ENCODE measurements around the gene GPC6. TPM values are rescaled to one million over a fixed set of nuclear protein-coding genes. Genes with fewer than 3 reads are reported as not detected.
A peak's percentile ranks its signal among the peaks of the same experiment; 100 is the strongest.

GPC6 gene
- polyA plus RNA-seq, 1 of the 3 experiments (the other 2 are of a cell fraction): 6.7 TPM

DNA sequence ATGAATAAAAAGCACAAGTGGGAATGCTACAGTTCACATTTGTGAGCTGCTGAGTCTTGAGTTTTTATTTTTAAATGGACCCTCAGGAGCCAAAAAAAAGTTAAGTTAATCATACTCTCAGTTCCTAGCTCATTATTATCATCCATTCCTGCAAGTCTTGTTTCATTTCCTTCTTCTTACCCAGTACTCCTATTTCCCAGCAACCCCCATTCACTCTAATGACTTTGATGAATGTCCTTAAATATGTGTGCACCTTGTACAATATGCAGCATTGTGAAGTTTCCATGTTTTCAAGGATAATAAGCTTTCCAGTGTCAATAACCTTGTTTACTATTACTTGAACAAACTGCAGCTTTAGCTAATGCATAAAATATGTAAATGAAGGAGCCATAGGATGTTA lies 886.6 kb downstream of the GPC6 start:
- no peaks in the 10 kb centered on the region for H3K9me2 ChIP-seq
- no peak overlapping the region for H3K4me3 ChIP-seq (ENCODE audit: low read depth in 2 of 2, low read length in 1 of 2)
- no peak overlapping the region for H3K9ac ChIP-seq
- ChIA-PET CTCF (interaction anchor here (1.0 to 2.1 kb wide), 2 partner anchors 10 to 17 kb away, joined by 3 to 5 read pairs; no protein-coding TSS in a partner anchor), POLR2A (no interaction called here)
- no peaks in the 10 kb centered on the region for H3K9me3 ChIP-seq
- no peaks in the 10 kb centered on the region for H3K27me3 ChIP-seq (ENCODE audit: insufficient read depth)
- H3K27ac ChIP-seq (ENCODE audit: low read depth in 2 of 2, low read length in 1 of 2): no peak overlapping the region
- H3K79me2 ChIP-seq (ENCODE audit: insufficient read depth): no peaks in the 10 kb centered on the region
- no peaks in the 10 kb centered on the region for H3K36me3 ChIP-seq (replicated peaks in 1 of 2; ENCODE audit: control insufficient read depth in 1 of 2, insufficient read depth in 2 of 2, low read length in 1 of 2)
- H4K20me1 ChIP-seq (ENCODE audit: insufficient read depth): no peaks in the 10 kb centered on the region
- no peak for DNase-seq
- no peak for TF ChIP-seq TEAD4 (IDR thresholded peaks at IDR 0.05; ENCODE audit: borderline replicate concordance, insufficient read depth)
- TF ChIP-seq, protein P1, sequence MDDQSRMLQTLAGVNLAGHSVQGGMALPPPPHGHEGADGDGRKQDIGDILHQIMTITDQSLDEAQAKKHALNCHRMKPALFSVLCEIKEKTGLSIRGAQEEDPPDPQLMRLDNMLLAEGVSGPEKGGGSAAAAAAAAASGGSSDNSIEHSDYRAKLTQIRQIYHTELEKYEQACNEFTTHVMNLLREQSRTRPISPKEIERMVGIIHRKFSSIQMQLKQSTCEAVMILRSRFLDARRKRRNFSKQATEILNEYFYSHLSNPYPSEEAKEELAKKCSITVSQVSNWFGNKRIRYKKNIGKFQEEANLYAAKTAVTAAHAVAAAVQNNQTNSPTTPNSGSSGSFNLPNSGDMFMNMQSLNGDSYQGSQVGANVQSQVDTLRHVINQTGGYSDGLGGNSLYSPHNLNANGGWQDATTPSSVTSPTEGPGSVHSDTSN (IDR thresholded peaks at IDR 0.05): peak; percentile 27; the same call in 1 of the 2 replicates
- TF ChIP-seq RXRA (IDR thresholded peaks at IDR 0.05; ENCODE audit: borderline replicate concordance, low read depth): no peak
- no peak for TF ChIP-seq GATA2 (CRISPR knock-in tag; IDR thresholded peaks at IDR 0.05)
- TF ChIP-seq GABPA (IDR thresholded peaks at IDR 0.05; ENCODE audit: low read depth): no peak
- TF ChIP-seq, protein P2, sequence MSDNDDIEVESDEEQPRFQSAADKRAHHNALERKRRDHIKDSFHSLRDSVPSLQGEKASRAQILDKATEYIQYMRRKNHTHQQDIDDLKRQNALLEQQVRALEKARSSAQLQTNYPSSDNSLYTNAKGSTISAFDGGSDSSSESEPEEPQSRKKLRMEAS (IDR thresholded peaks at IDR 0.05; ENCODE audit: low read depth): no peak
- peaks cover 0 to 7% of the 10 kb centered on the region in 2 experiments; a peak in 2 of 4 replicates for H3K4me1 ChIP-seq (ENCODE audit: control insufficient read depth in 1 of 2, insufficient read depth in 2 of 2, low read depth in 1 of 2, low read length in 1 of 2)
- H2AFZ ChIP-seq (ENCODE audit: low read depth): no peak overlapping the region
- peaks cover 5% of the 10 kb centered on the region for H3F3A ChIP-seq (replicated peaks; ENCODE audit: insufficient read depth)
- H3K4me2 ChIP-seq: no peak overlapping the region

DNA sequence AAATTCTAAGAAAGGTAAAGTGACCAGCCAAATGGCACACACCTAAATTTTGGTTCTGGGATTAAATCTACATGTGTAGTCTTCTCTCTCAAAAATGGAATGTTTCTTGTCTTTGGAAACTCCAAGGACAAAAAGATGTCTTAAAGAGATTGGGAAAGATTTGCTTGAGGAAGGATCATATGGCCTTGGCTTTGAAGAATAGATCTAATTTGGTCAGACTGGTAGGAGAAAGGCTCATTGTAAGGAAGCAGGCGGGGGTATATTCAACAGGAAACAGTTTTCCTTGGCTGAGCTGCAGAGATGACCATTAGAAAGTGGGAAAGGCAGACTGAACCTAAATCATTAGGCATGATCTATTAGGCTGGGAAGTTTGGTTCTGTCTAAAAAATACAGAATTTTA lies 887.6 kb downstream of the GPC6 start:
- ChIA-PET CTCF (interaction anchor here (1.0 to 2.1 kb wide), 3 partner anchors 9 to 25 kb away, joined by 3 to 5 read pairs (median 4); no protein-coding TSS in a partner anchor), POLR2A (no interaction called here)
- peaks cover 5% of the 10 kb centered on the region for H3F3A ChIP-seq (replicated peaks; ENCODE audit: insufficient read depth)
- DNase-seq: no peak
- no peaks in the 10 kb centered on the region for H3K27me3 ChIP-seq (ENCODE audit: insufficient read depth)
- H4K20me1 ChIP-seq (ENCODE audit: insufficient read depth): no peaks in the 10 kb centered on the region
- H3K9me2 ChIP-seq: no peaks in the 10 kb centered on the region
- no peak overlapping the region for H3K9ac ChIP-seq
- H3K4me2 ChIP-seq: no peak overlapping the region
- no peaks in the 10 kb centered on the region for H3K79me2 ChIP-seq (ENCODE audit: insufficient read depth)
- H3K36me3 ChIP-seq (replicated peaks in 1 of 2; ENCODE audit: control insufficient read depth in 1 of 2, insufficient read depth in 2 of 2, low read length in 1 of 2): no peaks in the 10 kb centered on the region
- no peak overlapping the region for H3K4me3 ChIP-seq (ENCODE audit: low read depth in 2 of 2, low read length in 1 of 2)
- H3K4me1 ChIP-seq (ENCODE audit: control insufficient read depth in 1 of 2, insufficient read depth in 2 of 2, low read depth in 1 of 2, low read length in 1 of 2): peaks cover 0 to 7% of the 10 kb centered on the region in 2 experiments; a peak in 2 of 4 replicates
- H2AFZ ChIP-seq (ENCODE audit: low read depth): no peak overlapping the region
- 85% methylated on average over 1 of the region's 1 CpG for WGBS (ENCODE audit: low lambda C conversion rate)
- no peak overlapping the region for H3K27ac ChIP-seq (ENCODE audit: low read depth in 2 of 2, low read length in 1 of 2)
- no peaks in the 10 kb centered on the region for H3K9me3 ChIP-seq
- TF ChIP-seq, protein P1 (IDR thresholded peaks at IDR 0.05): no peak
- TF ChIP-seq ELF1 (IDR thresholded peaks at IDR 0.05) (no peak), TEAD4 (IDR thresholded peaks at IDR 0.05; ENCODE audit: borderline replicate concordance, insufficient read depth) (no peak), GABPA (IDR thresholded peaks at IDR 0.05; ENCODE audit: low read depth) (no peak), TAF1 (IDR thresholded peaks at IDR 0.05; ENCODE audit: borderline replicate concordance, low read depth, low read length) (no peak), RCOR1 (IDR thresholded peaks at IDR 0.05; ENCODE audit: low read length) (no peak), FOXM1 (IDR thresholded peaks at IDR 0.05; ENCODE audit: low read depth) (no peak), POLR2AphosphoS5 (IDR thresholded peaks at IDR 0.05; ENCODE audit: low read depth, low read length) (no peak), RXRA (IDR thresholded peaks at IDR 0.05; ENCODE audit: borderline replicate concordance, low read depth) (no peak), JUND (IDR thresholded peaks at IDR 0.05) (no peak), SIN3A (IDR thresholded peaks at IDR 0.05; ENCODE audit: borderline replicate concordance, low read depth, low read length) (no peak)
- TF ChIP-seq, protein P3, sequence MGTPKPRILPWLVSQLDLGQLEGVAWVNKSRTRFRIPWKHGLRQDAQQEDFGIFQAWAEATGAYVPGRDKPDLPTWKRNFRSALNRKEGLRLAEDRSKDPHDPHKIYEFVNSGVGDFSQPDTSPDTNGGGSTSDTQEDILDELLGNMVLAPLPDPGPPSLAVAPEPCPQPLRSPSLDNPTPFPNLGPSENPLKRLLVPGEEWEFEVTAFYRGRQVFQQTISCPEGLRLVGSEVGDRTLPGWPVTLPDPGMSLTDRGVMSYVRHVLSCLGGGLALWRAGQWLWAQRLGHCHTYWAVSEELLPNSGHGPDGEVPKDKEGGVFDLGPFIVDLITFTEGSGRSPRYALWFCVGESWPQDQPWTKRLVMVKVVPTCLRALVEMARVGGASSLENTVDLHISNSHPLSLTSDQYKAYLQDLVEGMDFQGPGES (IDR thresholded peaks at IDR 0.05; ENCODE audit: low read depth, low read length): no peak
- TF ChIP-seq, protein P4, sequence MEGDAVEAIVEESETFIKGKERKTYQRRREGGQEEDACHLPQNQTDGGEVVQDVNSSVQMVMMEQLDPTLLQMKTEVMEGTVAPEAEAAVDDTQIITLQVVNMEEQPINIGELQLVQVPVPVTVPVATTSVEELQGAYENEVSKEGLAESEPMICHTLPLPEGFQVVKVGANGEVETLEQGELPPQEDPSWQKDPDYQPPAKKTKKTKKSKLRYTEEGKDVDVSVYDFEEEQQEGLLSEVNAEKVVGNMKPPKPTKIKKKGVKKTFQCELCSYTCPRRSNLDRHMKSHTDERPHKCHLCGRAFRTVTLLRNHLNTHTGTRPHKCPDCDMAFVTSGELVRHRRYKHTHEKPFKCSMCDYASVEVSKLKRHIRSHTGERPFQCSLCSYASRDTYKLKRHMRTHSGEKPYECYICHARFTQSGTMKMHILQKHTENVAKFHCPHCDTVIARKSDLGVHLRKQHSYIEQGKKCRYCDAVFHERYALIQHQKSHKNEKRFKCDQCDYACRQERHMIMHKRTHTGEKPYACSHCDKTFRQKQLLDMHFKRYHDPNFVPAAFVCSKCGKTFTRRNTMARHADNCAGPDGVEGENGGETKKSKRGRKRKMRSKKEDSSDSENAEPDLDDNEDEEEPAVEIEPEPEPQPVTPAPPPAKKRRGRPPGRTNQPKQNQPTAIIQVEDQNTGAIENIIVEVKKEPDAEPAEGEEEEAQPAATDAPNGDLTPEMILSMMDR (IDR thresholded peaks at IDR 0.05): no peak
- TF ChIP-seq, protein P5, sequence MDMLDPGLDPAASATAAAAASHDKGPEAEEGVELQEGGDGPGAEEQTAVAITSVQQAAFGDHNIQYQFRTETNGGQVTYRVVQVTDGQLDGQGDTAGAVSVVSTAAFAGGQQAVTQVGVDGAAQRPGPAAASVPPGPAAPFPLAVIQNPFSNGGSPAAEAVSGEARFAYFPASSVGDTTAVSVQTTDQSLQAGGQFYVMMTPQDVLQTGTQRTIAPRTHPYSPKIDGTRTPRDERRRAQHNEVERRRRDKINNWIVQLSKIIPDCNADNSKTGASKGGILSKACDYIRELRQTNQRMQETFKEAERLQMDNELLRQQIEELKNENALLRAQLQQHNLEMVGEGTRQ (IDR thresholded peaks at IDR 0.05; ENCODE audit: borderline replicate concordance, low read depth, low read length): no peak
- TF ChIP-seq, protein P2 (IDR thresholded peaks at IDR 0.05; ENCODE audit: low read depth): no peak
